Measurements from ENCODE around the gene SHROOM3. TPM values are rescaled to one million over a fixed set of nuclear protein-coding genes. Genes with fewer than 3 reads are reported as not detected.

SHROOM3 gene
- total and polyA plus RNA-seq, 2 donors (not counting 1 experiment from before 2014, with no cell fraction given) = 0.91 to 1.5 TPM

- no peak for ATAC-seq (ENCODE audit: low read depth)
These were observed 364.7 kb downstream of the SHROOM3 start for GRCh38 chr4:76799718-76800117.

GRCh38 chr4:76800902-76801301 lies 365.9 kb downstream of the SHROOM3 start:
- Histone ChIP-seq H3K4me2 (replicated peaks; ENCODE audit: low read depth, low read length, poor library complexity, severe bottlenecking) (no peak overlapping the region), H4K20me1 (ENCODE audit: control insufficient read depth, insufficient read depth, low read length, poor library complexity, severe bottlenecking) (no peaks in the 10 kb centered on the region), H3K79me2 (ENCODE audit: control insufficient read depth, insufficient read depth, low read length) (no peaks in the 10 kb centered on the region), H3K9ac (ENCODE audit: low read length) (no peak overlapping the region), H3K36me3 (replicated peaks in 1 of 2; ENCODE audit: control extremely low read depth in 1 of 2, control insufficient read depth in 1 of 2, extremely low read depth in 1 of 2, insufficient read depth in 2 of 2, low read length in 1 of 2) (no peaks in the 10 kb centered on the region), H3K27ac (ENCODE audit: low read length in 2 of 2) (no peak overlapping the region), H2AFZ (ENCODE audit: insufficient read depth, low read depth, low read length, poor library complexity, severe bottlenecking) (no peak overlapping the region), H3K9me3 (ENCODE audit: control extremely low read depth in 1 of 3, control insufficient read depth in 2 of 3, insufficient read depth in 1 of 3, low read length in 2 of 3) (peaks cover 0 to 9% (median 0%) of the 10 kb centered on the region in 3 donors), H3K4me3 (ENCODE audit: control extremely low read depth in 1 of 5, extremely low read depth in 1 of 5, insufficient read depth in 1 of 5, low read depth in 2 of 5, low read length in 4 of 5) (no peak overlapping the region), H3K27me3 (replicated peaks in 1 of 4; ENCODE audit: control extremely low read depth in 1 of 4, control insufficient read depth in 3 of 4, insufficient read depth in 4 of 4, low read length in 3 of 4) (peaks cover 0 to 2% (median 0%) of the 10 kb centered on the region in 4 experiments), H3K4me1 (ENCODE audit: control insufficient read depth in 2 of 2, insufficient read depth in 2 of 2, low read length in 2 of 2) (no peaks in the 10 kb centered on the region)
- WGBS (ENCODE audit: insufficient coverage) = 45% methylated on average over 3 of the region's 6 CpGs
- Mint-ChIP-seq H3K4me3 (no peak overlapping the region), H3K4me1 (no peaks in the 10 kb centered on the region), H3K27me3 (peaks cover 37% of the 10 kb centered on the region), H3K27ac (no peak overlapping the region), H3K9me3 (ENCODE audit: insufficient read depth) (no peaks in the 10 kb centered on the region)
- no peak for ATAC-seq (ENCODE audit: low read depth)
- ChIA-PET CTCF (no interaction called here), POLR2A (no interaction called here)
- no peak for DNase-seq
- TF ChIP-seq EZH2 (IDR thresholded peaks at IDR 0.05; ENCODE audit: borderline replicate concordance, insufficient read depth, low read depth, low read length, poor library complexity, severe bottlenecking) = no peak
- TF ChIP-seq CTCF (IDR thresholded peaks at IDR 0.05) = no peak
- intact Hi-C loops (cut with micrococcal nuclease) = no loop called here

More at GRCh38 chr4:76799718-76800117, 364.7 kb downstream of the SHROOM3 start:
- Histone ChIP-seq H3K27ac (ENCODE audit: low read length in 2 of 2) (no peak overlapping the region), H3K4me2 (replicated peaks; ENCODE audit: low read depth, low read length, poor library complexity, severe bottlenecking) (no peak overlapping the region), H3K36me3 (replicated peaks in 1 of 2; ENCODE audit: control extremely low read depth in 1 of 2, control insufficient read depth in 1 of 2, extremely low read depth in 1 of 2, insufficient read depth in 2 of 2, low read length in 1 of 2) (no peaks in the 10 kb centered on the region), H3K4me1 (ENCODE audit: control insufficient read depth in 2 of 2, insufficient read depth in 2 of 2, low read length in 2 of 2) (no peaks in the 10 kb centered on the region), H3K9ac (ENCODE audit: low read length) (no peak overlapping the region), H2AFZ (ENCODE audit: insufficient read depth, low read depth, low read length, poor library complexity, severe bottlenecking) (no peak overlapping the region), H3K4me3 (ENCODE audit: control extremely low read depth in 1 of 5, extremely low read depth in 1 of 5, insufficient read depth in 1 of 5, low read depth in 2 of 5, low read length in 4 of 5) (no peak overlapping the region), H4K20me1 (ENCODE audit: control insufficient read depth, insufficient read depth, low read length, poor library complexity, severe bottlenecking) (no peaks in the 10 kb centered on the region), H3K9me3 (ENCODE audit: control extremely low read depth in 1 of 3, control insufficient read depth in 2 of 3, insufficient read depth in 1 of 3, low read length in 2 of 3) (peaks cover 0 to 9% (median 0%) of the 10 kb centered on the region in 3 donors), H3K79me2 (ENCODE audit: control insufficient read depth, insufficient read depth, low read length) (no peaks in the 10 kb centered on the region), H3K27me3 (replicated peaks in 1 of 4; ENCODE audit: control extremely low read depth in 1 of 4, control insufficient read depth in 3 of 4, insufficient read depth in 4 of 4, low read length in 3 of 4) (peaks cover 0 to 2% (median 0%) of the 10 kb centered on the region in 4 experiments)
- Mint-ChIP-seq H3K27me3 (peaks cover 37% of the 10 kb centered on the region), H3K4me3 (no peak overlapping the region), H3K9me3 (ENCODE audit: insufficient read depth) (no peaks in the 10 kb centered on the region), H3K27ac (no peak overlapping the region), H3K4me1 (no peaks in the 10 kb centered on the region)
- ChIA-PET POLR2A (no interaction called here), CTCF (no interaction called here)
- intact Hi-C loops (cut with micrococcal nuclease) = no loop called here
- no peak for DNase-seq
- TF ChIP-seq EZH2 (IDR thresholded peaks at IDR 0.05; ENCODE audit: borderline replicate concordance, insufficient read depth, low read depth, low read length, poor library complexity, severe bottlenecking) (no peak), CTCF (IDR thresholded peaks at IDR 0.05) (no peak)
